Parathyroid adenoma (tissue), 2 donors: ENCODE results near the gene MTCL3.

Experiments
- H2AFZ ChIP-seq: fragments of 300-600 bp; sonication (generic); one replicate; pipeline ENCODE4 v1.7.0; 2017; ENCODE audit warnings: antibody characterized with exemption, mild to moderate bottlenecking
- H3K27ac ChIP-seq: fragments of 300-600 bp; sonication (generic); one replicate; pipeline ENCODE4 v1.7.0; 2017
- H3K27me3 ChIP-seq: fragments of 300-600 bp; sonication (generic); one replicate; pipeline ENCODE4 v1.7.0; 2017; ENCODE audit warnings: low read length; ENCODE audit not compliant: control insufficient read depth, insufficient read depth
- H3K36me3 ChIP-seq: fragments of 300-600 bp; sonication (generic); one replicate; pipeline ENCODE4 v1.7.0; 2017; ENCODE audit warnings: low read length; ENCODE audit not compliant: control insufficient read depth, insufficient read depth
- H3K4me1 ChIP-seq: fragments of 300-600 bp; sonication (generic); one replicate; pipeline ENCODE4 v1.7.0; 2017; ENCODE audit warnings: control low read depth
- H3K4me2 ChIP-seq: fragments of 300-600 bp; sonication (generic); one replicate; pipeline ENCODE4 v1.7.0; 2017; ENCODE audit warnings: low read length
- H3K4me3 ChIP-seq: fragments of 300-600 bp; sonication (generic); one replicate; pipeline ENCODE4 v1.7.0; 2017; ENCODE audit warnings: low read depth, low read length
- H3K79me2 ChIP-seq: fragments of 300-600 bp; sonication (generic); one replicate; pipeline ENCODE4 v1.7.0; 2017; ENCODE audit warnings: control low read depth
- H3K9ac ChIP-seq: fragments of 300-600 bp; sonication (generic); one replicate; pipeline ENCODE4 v1.7.0; 2017; ENCODE audit warnings: mild to moderate bottlenecking
- H3K9me3 ChIP-seq: fragments of 300-600 bp; sonication (generic); one replicate; pipeline ENCODE4 v1.7.0; 2017; ENCODE audit warnings: low read length; ENCODE audit not compliant: control insufficient read depth
- CTCF ChIP-seq: fragments of 300-600 bp; sonication (generic); IDR thresholded peaks from one replicate; pipeline ENCODE4 v1.7.0; 2017; ENCODE audit warnings: antibody characterized with exemption, mild to moderate bottlenecking
- donor health status: primary hyperparathyroidism.

The MTCL3 gene

GRCh38 chr6:127466416-127466815 lies 52.7 kb downstream of the MTCL3 start:
- Histone ChIP-seq H3K36me3 (no peaks in the 10 kb centered on the region), H3K27ac (no peak overlapping the region), H3K4me2 (no peak overlapping the region), H3K27me3 (no peaks in the 10 kb centered on the region), H3K4me1 (no peaks in the 10 kb centered on the region), H3K9me3 (no peaks in the 10 kb centered on the region), H3K4me3 (no peak overlapping the region), H3K79me2 (no peaks in the 10 kb centered on the region), H3K9ac (no peak overlapping the region), H2AFZ (no peak overlapping the region)
- TF ChIP-seq CTCF = no peak

GRCh38 chr6:127464881-127465459 lies 54.2 kb downstream of the MTCL3 start:
- no peak overlapping the region for H2AFZ ChIP-seq
- no peak overlapping the region for H3K9ac ChIP-seq
- no peaks in the 10 kb centered on the region for H3K79me2 ChIP-seq
- no peak overlapping the region for H3K4me2 ChIP-seq
- H3K27me3 ChIP-seq = no peaks in the 10 kb centered on the region
- peak; percentile 86 for TF ChIP-seq CTCF
- no peak overlapping the region for H3K27ac ChIP-seq
- no peaks in the 10 kb centered on the region for H3K9me3 ChIP-seq
- no peak overlapping the region for H3K4me3 ChIP-seq
- H3K4me1 ChIP-seq = no peaks in the 10 kb centered on the region
- no peaks in the 10 kb centered on the region for H3K36me3 ChIP-seq

- Histone ChIP-seq H3K4me3 (no peak overlapping the region), H3K27ac (no peak overlapping the region)
Measured at GRCh38 chr6:127464161-127464880, 54.8 kb downstream of the MTCL3 start.

GRCh38 chr6:127463056-127463455 lies 56.1 kb downstream of the MTCL3 start:
- no peaks in the 10 kb centered on the region for H3K36me3 ChIP-seq
- no peaks in the 10 kb centered on the region for H3K27me3 ChIP-seq
- no peak overlapping the region for H3K4me2 ChIP-seq
- H2AFZ ChIP-seq = no peak overlapping the region
- H3K4me1 ChIP-seq = no peaks in the 10 kb centered on the region
- H3K9ac ChIP-seq = no peak overlapping the region
- H3K4me3 ChIP-seq = no peak overlapping the region
- no peak for TF ChIP-seq CTCF
- no peak overlapping the region for H3K27ac ChIP-seq
- H3K9me3 ChIP-seq = no peaks in the 10 kb centered on the region
- no peaks in the 10 kb centered on the region for H3K79me2 ChIP-seq

More at GRCh38 chr6:127464161-127464880, 54.8 kb downstream of the MTCL3 start:
- Histone ChIP-seq H3K36me3 (no peaks in the 10 kb centered on the region), H3K27me3 (no peaks in the 10 kb centered on the region), H3K79me2 (no peaks in the 10 kb centered on the region), H2AFZ (no peak overlapping the region), H3K4me1 (no peaks in the 10 kb centered on the region), H3K9me3 (no peaks in the 10 kb centered on the region), H3K4me2 (no peak overlapping the region), H3K9ac (no peak overlapping the region)
- no peak for TF ChIP-seq CTCF

- no peaks in the 10 kb centered on the region for H3K79me2 ChIP-seq
- H3K4me2 ChIP-seq = no peak overlapping the region
- no peaks in the 10 kb centered on the region for H3K4me1 ChIP-seq
- H3K27ac ChIP-seq = no peak overlapping the region
- no peak overlapping the region for H2AFZ ChIP-seq
- no peaks in the 10 kb centered on the region for H3K9me3 ChIP-seq
- H3K4me3 ChIP-seq = no peak overlapping the region
- TF ChIP-seq CTCF = no peak
- H3K9ac ChIP-seq = no peak overlapping the region
- no peaks in the 10 kb centered on the region for H3K27me3 ChIP-seq
- no peaks in the 10 kb centered on the region for H3K36me3 ChIP-seq
Measured at GRCh38 chr6:127462376-127462775, 56.8 kb downstream of the MTCL3 start.
